HG03097 (cell line): ENCODE measurements around the gene ZNF212.
"Not testable (repeated sequence)": the region's sequence is repeated elsewhere in the genome, so short reads cannot be mapped to it uniquely, and the experiment has no call there.

Source experiments
- ATAC-seq: cut with Tn5 transposase; IDR thresholded peaks from one replicate; pipeline ENCODE4 v1.9.1; 2021; ENCODE audit not compliant: unreplicated experiment, low FRiP score

ZNF212 gene

DNA sequence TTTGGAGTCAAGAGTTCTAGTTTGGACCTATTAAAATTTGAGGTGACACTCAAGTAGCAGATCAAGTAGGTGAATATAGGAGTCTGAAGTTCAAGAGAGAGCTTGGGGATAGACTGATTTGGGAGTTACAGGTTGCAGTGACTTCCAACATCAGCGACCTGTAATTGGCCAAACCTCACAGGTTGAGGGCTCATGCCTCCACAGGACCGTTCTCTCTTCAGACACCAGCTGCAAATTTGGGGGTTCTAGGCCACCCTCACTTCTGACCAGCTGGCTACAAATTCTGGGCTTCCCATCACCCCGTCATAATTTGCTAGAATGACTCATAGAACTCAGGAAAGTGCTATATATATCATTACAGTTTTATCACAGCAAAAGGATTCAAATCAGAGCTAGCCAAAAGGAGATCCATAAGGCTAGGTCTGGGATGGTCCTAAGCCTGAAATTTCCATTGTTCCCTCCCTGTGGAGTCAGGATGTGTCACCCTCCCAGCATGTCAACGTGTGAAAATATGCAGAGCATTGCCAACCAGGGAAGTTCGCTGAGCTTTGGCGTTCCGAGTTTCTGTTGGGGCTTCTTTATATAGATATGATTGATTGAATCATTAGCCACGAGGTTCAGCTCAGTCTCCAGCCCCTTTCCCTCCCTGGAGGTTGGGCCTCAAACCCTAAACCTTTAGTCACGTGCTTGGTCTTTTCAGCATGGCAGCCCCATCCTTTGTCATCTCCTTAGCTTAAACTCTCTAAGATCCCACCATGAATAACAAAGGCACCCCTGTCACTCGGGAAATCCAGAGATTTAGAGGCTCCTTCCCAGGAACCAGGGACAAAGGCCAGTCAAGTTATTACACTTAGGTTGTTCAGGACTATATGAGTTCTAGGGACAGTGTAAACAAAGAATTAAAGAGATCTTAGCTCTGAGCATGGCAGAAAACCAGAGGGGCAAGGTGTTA, 20.7 kb upstream of the ZNF212 start:
- ATAC-seq, result no peak

DNA sequence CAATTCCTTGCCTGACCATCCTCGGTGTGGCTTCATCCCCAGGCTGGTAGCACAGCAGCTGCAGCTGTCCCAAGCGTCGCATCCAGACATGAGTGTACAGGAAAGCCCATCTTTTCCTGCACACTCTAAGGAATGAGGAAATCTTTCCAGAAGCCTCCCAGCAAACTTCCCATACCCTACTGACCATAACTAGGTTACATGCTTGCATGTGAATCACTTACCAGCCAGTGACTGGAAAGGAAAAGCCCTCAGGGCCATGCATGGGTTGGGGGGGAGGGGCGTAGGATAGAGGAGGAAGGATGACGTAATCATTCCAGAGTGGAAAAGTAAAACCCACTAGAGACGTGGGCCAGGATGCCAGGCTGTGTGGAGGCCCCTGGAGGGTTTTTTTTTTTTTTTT, 18.9 kb upstream of the ZNF212 start:
- no peak for ATAC-seq

DNA sequence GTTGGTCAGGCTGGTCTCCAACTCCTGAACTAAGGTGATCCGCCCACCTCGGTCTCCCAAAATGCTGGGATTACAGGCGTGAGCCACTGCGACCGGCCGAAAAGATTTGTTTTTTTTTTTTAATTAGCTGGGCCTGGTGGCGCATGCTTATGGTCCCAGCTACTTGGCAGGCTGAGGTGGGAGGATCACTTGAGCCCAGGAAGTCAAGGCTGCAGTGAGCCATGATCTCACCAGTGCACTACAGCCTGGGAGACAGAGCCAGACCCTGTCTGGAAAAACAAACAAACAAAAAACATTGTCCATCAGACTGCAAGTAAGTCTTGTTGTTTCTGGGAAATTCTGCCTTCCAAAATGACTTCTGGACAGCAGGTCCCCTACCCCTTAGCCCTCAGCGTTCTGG, 16.3 kb upstream of the ZNF212 start:
- no peak for ATAC-seq

DNA sequence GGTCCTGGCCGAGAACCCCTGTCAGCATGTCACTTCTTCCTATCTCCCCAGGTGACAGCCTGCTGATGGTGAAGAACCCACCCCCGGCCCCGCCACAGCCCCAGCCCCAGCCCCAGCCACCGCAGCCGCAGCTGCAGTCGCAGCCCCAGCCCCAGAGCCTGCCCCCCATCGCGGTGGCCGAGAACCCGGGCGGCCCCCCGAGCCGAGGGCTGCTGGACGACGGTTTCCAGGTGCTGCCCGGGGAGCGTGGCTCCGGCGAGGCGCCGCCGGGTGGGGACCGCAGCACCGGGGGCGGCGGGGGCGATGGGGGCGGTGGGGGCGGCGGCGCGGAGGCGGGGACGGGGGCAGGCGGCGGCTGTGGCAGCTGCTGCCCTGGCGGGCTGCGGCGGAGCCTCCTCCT, 15.7 kb upstream of the ZNF212 start:
- no peak for ATAC-seq

DNA sequence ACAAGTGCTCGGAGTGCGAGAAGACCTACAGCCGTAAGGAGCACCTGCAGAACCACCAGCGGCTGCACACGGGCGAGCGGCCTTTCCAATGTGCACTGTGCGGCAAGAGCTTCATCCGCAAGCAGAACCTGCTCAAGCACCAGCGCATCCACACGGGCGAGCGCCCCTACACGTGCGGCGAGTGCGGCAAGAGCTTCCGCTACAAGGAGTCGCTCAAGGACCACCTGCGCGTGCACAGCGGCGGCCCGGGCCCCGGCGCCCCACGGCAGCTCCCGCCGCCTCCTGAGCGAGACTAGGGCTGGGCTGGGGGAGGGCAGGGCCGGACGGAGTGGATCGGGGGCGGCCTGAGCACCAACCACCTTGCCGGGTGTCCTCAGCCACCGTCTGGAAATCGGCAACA, 15.1 kb upstream of the ZNF212 start:
- no peak for ATAC-seq

DNA sequence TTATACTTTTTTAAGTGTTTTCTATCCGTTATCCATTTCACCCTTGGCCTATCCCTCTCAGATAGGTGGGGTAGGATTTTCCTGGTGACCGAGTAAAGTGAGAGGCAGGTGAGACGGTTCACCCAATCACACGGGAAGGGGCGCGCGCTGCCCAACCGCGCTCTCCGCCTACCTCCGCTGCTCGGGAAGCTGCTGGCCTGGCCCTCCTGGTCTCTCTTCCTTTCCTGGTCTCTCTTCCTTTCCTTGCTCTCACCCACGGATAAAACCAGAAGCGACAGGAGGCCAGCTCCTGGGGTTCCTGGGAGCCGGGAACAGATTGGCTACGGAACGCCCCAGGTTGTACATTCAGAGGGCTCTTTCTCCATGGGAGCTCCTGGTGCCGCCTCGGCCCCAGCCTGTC, 14.3 kb upstream of the ZNF212 start:
- ATAC-seq, result no peak

DNA sequence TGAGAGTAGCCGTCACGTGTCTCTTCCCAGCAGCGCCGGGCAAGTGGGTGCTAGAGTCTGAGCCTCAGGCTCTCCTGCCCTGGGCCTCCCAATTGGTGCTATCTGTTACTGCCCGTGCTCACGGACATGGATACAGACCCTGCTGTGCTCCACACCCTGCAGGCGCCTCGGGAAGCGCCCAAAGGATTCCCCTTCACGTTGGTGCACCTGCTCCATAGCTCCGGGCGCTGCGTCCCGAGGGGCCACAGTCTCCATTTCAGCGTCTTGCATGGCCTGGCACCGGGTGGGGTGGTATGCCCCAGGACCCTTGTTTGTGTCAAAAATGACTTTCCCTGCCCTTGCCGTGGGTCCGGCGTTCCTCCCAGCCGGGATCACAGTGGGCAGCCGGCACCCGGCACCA, 13.8 kb upstream of the ZNF212 start:
- no peak for ATAC-seq

DNA sequence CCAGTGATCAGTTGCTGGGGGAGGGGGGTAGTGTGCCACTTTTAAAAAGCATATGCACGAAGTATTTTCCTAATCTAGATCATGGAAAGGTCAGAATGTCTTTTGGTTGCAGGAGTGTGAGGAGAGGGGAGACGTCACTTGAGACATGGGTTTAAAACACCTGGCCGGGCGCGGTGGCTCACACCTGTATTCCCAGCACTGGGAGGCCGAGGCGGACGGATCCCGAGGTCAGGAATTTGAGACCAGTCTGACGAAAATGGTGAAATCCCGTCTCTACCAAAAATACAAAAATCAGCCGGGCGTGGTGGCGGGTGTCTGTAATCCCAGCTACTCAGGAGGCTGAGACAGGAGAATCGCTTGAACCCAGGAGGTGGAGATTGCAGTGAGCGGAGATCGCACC, 13.1 kb upstream of the ZNF212 start:
- ATAC-seq, result not testable (repeated sequence)

DNA sequence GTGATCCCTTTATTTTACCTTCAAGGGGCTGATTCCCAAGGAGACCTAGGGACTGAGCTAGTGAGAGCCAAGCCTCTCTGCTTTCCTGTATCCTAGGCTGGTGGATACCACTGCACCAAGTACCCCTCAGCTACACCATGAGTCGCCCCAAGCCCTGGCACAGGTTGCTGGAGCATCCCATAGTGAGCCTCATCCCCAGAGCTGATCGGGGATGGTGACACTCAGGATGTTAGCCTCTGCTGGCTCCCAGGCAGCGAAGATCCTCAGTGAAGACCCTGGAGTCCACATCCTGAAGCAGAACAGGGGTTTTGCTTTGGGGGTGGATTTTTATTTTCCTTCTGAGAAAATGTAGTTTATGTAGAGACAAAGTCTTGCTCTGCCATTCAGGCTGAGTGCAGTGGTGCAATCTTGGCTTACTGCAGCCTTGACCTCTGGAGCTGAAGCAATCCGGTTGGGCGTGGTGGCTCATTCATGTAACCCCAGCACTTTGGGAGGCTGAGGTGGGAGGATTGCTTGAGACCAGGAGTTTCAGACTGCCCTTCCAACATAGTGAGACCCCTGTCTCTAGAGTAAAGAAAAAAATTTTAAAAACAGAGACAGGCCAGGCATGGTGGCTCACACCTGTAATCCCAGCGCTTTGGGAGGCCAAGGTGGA, 12.5 kb upstream of the ZNF212 start:
- no peak for ATAC-seq

DNA sequence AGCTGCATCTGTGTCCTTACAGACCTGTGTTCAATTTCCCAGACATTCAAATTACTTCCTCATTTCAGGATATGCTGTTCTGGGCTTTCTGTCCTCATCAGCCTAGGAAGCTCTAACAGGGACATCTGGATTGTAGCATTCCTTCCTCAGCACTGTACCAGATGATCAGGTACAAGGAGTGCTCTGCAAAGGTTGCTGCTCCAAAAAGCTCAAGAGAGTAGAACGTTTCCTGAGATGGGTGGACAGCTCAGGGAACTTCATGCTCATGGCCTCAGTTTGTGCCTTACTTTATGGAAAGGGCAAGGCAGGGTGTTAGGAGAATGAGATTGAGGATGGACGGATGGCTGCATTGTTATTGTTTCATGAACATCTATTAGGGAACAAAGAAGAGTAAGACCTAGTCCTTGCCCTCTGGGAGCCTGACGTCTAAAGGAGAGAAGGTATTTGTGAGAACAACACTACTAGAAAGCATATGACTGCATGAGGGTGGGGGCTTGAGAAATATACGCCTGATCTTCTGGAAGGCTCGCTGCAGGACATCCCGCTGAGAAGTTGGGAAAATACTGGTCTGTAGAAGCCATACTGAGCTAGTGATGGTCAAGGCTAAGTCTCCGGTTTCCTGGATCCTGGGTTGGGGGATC, 10.5 kb upstream of the ZNF212 start:
- ATAC-seq, result no peak

DNA sequence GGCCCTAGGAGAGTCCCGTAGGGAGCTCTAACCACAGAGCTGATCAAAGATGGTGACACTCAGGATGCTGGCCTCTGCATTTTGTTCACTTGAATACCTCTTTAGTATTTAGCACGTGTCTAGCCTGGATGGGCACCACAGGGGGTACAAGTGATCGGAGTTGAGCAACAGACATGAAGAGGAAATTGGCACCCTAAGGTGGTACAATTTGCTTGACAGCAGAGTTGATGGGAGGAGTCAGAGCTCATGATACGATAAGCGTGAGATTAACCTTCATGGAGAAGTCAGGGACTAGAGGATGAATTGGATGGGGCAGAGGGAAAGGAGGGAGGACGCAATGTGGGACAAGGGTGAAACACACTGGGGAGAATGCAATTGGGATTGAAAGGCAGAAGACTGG, 9.9 kb upstream of the ZNF212 start:
- no peak for ATAC-seq

DNA sequence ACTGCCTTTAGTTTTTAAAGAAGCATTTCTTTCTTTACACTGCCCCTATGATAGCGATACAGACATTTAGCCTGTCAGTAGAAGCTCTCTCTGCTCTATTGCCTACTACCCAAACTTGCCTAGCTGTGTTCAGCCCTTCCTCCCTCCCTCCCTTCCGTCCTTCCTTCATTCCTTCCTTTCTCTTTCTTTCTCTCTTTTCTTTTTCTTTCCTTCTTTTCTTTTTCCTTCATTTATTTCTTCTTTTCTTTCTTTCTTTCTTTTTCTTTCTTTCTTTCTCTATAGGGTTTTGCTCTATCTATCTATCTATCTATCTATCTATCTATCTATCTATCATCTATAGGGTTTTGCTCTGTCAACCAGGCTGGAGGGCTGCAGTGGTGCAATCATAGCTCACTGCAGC, 7.1 kb upstream of the ZNF212 start:
- no peak for ATAC-seq

DNA sequence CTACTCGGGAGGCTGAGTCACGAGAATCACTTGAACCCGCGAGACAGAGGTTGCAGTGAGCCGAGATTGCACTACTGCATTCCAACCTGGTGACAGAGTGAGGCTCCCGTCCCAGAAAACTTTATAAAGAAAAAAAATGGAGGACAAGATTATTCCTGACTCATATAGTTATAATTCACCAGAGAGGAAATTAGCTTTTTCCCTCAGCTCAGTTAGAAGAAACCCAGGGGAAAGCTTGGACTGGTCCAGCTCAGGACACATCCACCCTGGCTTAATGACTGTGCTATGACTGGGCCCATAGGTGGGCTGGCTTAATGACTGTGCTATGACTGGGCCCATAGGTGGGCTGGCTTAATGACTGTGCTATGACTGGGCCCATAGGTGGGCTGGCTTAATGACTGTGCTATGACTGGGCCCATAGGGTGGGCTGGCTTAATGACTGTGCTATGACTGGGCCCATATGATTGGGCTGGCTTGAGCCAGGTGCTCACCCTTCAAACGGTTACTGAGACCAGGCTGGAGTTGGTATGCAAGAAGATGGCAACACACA, 5.7 kb upstream of the ZNF212 start:
- ATAC-seq, result not testable (repeated sequence)

DNA sequence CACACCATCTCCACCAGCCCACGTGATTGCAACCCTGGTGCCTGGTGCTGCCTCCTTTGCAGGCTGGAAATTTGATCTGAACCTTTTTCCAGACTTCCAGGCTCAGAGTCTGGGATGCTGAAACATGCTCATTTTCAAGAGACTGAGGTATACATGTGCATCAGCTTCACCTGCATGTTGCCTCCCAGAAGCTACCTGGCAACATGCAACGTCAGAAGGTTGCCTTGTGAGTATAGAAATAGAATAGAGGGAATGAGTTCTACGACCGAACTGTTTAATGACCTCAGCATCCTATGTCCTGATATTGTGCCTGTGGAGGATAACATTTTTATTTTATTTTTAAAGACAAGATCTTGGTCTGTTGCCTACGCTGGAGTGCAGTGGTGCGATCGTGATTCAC, 1.9 kb upstream of the ZNF212 start:
- no peak for ATAC-seq

DNA sequence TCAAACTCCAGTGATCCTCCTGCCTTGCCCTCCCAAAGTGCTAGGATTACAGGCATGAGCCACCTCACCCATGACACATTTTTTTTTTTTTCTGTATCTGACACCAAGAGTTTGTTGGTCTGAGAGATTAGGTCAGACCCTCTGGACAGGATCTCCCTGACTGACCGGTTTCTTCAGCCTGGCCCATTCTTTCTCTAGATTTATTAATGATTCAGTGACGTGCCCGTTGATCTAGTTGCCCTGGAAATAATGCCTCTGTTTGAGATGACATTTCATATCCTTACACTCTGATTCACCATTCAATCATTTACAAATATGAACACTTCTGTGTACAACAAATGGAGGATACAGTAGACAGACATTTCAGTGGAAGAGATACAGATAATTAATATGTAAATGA, 1.4 kb upstream of the ZNF212 start:
- no peak for ATAC-seq

DNA sequence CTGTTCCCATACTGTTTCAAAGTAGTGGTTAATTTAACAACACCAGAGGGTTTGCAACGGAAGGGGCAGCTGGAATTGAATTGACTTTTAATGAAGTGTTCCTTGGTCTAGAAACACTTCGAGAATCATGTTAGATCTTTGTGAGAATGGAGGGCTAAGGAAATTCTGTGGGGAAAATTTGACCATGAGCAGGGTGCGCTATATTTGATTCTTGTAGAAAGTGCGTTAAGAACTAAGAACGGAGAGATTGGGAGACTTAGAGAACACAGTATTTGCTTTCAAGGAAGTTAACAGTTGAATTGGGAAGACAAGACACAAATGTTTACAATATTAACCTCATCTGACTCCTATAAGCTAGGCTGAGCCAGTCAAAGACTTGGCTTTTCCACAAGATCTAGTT, 1.2 kb downstream of the ZNF212 start:
- ATAC-seq, result no peak

DNA sequence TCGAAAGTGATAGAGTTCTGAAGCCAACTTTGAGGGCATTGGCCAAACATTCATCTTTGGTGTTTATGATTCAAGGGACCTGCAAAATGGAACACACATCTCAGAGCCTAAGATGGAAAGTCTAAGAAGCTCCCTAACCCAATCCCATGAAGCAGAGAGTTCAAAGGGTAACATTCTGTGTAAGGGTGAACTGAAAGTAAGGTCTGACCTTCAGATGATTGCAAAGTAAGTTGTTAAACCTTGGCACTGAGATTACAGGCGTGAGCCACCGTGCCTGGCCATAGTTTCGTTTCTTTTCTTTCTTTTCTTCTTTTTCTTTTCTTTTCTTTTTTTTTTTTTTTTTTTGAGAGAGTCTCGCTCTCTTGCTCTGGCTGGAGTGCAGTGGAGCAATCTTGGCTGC, 2.2 kb downstream of the ZNF212 start:
- no peak for ATAC-seq

DNA sequence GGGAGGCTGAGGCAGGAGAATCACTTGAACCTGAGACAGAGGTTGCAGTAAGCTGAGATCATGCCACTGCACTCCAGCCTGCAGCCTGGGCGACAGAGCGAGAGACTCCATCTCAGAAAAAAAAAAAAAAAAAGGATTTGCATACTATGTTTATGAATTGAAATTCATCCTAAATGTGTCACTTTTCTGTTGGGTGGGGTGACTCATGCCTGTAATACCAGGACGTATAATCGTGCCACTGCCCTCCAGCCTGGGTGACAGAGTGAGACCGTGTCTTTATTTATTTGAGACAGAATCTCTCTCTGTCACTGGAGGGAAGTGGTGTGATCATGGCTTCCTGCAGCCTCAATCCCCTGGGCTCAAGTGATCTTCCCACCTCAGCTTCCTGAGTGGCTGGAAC, 5.8 kb downstream of the ZNF212 start:
- ATAC-seq, result no peak

DNA sequence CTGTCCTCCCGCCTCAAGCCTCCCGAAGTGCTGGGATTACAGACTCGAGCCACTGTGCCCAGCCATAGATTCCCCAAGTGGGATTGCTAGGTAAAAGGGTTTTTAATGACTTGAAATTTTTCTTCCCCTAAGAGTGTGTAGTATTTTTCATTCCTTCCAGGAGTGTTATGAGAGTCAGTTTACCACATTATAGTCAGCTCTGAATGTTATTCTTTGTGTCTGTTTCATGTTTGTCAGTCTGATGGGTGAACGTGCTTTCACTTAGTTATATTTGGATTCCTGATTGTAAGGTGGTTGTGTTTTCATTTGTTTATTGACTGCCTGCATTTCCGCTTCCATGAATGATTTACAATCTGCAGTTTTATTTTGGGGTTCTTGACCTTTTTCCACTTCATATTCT, 6.3 kb downstream of the ZNF212 start:
- ATAC-seq, result no peak

DNA sequence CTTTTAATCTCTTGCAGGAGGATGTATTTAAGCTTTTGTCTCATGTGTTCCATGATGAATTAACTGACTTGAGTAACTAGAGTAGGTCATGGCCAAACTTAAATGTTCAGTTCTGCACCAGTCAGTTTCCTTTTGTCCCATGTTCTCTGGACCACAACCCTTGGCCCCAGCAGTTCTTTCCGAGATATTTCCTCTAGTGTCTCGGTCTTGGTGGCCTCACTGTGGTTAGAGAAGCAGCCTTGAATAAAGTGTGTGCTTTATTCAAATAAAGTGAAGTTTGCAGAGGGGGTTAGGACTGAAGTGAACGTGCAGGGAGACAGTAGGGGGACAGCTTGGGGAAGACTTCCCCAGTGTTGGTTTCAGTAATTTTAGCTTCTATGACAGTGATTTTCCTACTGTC, 9.3 kb downstream of the ZNF212 start:
- ATAC-seq, result no peak

DNA sequence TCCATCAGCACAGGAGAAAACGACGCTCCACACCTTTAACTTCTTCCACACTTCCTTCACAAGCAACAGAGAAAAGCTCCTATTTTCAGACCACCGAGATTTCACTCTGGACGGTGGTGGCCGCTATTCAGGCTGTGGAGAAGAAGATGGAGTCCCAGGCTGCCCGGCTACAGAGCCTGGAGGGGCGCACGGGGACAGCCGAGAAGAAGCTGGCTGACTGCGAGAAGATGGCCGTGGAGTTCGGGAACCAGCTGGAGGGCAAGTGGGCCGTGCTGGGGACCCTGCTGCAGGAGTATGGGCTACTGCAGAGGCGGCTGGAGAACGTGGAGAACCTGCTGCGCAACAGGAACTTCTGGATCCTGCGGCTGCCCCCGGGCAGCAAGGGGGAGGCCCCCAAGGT, 10.7 kb downstream of the ZNF212 start:
- ATAC-seq, result not testable (repeated sequence)
